GM21717 (cell line): ENCODE data around the gene ZC3H14.
A peak's percentile ranks its signal among the peaks of the same experiment; 100 is the strongest.

Experiments
- ATAC-seq: cut with Tn5 transposase; IDR thresholded peaks from one replicate; pipeline ENCODE4 v1.9.1; 2021; ENCODE audit warnings: mild to moderate bottlenecking, moderate library complexity; ENCODE audit not compliant: unreplicated experiment

The ZC3H14 gene

DNA sequence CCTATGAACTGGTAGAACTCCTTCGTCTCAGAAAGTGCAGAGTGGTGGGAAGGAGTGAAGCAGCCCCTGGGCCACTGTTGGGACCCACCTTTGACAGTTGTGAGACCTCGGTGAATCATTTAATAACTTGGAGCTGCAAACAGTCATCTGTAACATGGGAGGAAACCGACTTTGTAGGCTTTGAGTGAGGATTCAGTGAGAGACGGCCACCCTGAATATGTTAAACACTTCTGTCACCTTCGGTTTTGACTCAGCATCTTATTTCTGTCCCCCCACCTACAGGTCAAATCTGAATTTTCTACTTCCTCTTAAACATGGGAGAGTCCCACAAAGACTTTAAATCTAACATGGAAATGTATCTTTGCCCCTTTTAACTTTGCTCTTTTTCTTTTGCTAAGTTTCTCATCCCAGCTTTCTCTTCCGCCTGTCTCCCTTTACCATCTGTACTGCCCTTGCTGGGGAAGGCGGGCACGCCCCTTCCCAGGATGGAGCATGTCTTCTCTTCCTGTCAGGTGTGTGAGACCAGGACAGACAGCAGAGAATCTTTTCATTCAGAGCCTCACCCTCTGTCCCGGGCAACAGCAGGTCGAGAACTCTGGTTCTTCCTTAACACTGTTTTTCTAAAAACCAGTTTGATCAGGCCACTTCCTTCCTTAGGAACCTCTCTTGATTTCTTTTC lies 37.1 kb downstream of the ZC3H14 start:
- peak; percentile 95 for ATAC-seq

DNA sequence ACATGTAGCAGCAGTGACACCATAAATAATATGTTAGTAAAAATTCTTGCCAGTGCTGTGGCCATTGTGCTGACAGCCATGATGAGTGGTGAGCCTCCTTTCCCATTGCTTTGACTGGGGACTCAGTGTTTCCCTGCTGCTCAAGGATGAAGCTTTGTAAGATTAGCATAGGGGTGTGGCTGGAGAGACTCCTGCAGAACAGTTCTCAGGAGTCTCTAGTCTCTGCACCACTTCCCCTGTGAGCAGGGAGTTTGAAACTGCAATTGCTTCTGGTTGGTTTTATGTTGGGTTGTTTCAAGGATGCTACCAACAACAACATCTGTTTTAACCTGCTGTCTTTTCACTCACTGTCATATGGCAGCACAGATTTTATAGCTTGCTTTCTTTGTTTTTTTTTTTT lies 41.4 kb downstream of the ZC3H14 start:
- ATAC-seq, result no peak

DNA sequence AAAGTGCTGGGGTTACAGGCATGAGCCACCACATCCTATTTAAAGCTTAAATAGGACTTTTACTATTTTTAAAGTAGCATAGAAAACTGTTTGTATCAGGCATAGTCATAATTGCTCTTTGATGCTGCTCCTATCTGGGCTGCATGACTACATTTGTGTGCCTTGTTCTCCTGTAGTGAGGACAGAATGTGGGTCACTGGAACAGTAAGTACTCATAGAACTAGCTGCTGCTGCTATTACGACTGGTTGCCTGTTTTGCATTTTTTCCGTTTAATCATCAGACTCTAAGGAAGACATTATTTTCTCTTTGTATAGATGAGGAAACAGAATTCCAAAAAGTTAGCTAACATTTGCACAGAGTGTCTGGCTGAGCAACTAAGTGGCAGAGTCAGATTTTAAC lies 42.8 kb downstream of the ZC3H14 start:
- ATAC-seq, result no peak

DNA sequence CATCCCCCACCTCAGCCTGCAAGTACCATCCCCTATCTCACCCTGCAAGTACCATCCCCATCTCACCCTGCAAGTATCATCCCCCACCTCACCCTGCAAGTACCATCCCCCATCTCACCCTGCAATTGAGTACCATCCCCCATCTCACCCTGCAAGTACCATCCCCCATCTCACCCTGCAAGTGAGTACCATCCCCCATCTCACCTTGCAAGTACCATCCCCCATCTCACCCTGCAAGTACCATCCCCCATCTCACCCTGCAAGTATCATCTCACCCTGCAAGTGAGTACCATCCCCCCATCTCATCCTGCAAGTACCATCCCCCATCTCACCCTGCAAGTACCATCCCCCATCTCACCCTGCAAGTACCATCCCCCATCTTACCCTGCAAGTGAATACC lies 45.0 kb downstream of the ZC3H14 start:
- no peak for ATAC-seq

DNA sequence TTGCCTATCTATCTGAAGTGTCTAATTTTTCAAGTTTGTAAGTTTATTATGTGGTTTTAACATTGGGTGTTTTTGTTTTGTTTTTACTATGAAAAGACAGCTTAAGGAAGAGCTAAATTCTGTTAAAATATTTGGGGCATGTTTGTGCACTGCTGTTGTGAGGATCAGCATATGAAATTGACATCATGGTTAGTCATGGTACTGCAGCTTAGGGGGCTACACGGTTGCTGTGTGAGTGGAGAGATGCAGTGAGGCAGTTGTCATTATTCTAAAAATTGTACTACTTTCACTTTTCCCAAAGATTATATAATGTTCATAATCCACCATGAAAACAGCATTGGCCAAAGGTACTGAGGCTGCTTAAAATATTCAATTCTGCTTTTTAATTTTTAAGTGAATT lies 49.0 kb downstream of the ZC3H14 start:
- ATAC-seq, result no peak

DNA sequence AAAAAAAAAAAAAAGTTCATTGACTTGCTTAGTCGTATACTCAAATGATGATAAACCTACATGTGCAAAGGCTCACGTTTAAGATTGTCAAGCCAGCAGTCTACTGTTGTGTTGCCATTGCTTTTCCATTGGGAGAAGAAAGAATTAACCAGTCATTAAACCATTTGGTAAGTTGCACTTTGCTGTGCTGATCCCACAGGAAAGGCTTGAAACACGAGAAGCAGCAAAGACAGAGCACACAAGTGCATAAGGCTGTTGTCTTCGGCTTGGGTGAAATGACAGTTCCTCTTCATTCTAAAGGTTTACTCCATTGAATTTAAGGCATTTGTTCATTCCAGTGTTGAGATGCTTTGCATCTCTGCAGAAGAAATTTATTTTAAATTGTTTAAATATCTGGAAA lies 50.1 kb downstream of the ZC3H14 start:
- no peak for ATAC-seq

DNA sequence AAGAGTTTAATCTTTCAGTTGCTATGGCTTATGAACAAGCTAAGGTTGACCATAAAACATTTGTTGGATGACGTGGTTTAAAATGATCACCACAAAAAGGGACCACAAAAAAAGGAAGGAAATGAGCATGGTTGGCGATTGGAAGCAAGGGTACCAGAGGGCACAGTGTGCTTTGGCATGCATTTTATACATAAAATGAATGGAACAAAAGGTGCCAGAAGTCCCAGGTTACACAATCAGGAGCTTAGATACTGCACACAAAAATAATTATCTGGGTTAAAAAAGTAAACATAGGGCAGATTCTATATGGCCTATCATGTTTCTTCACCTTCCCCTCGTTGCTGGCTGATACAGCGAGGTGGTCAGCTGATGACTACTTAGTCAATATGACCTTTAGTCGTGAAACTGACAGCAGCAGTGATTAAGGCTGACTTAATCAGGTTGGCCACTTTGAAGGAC lies 50.7 kb downstream of the ZC3H14 start:
- no peak for ATAC-seq

DNA sequence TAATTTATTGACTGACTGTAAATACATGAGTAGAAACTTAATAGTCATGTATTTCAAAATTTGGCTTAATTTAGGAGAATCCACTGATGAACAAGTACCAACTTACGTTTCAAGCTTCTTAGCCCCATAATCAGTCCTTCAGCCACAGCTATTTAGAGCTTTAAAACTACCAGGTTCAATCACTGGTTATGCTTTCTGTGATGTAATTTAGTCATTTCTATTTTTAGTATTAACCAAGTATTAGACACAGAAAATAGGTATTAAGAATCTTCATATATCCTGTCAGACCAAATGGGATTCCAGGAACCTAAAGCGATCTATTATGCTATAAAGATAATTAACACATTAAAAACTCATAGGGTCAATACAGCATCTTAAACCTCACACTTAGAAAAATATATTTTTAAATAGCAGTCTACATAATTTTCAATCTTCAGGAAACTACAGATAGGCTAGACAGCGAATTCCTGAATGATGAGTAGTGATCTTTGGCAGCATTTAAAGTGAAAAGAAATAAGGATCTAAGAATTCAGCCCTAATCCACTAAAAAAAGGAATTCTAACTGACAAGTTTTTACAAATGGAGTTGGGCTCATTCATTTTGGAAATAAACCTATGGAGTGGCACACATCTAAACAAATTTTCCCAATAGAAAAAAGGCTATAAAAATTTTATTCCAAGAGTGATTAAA lies 51.5 kb downstream of the ZC3H14 start:
- no peak for ATAC-seq

DNA sequence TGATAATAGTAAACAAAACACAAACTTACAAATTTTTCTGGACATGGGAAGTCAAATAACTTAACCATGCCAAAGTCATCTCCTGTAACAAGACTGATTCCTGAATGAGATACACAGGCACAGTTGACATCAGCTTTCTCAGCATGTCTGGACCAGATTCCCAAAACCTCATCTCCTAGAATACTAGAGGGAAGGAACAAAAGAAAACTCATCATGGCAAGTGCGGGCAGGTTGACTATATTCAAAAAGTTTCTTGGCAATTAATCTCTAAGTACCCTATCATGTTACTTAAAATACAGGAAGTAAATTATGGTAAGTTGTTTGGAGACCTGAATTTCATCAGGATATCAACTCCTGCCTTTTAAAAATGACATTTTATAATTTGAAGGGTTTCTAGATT lies 53.9 kb downstream of the ZC3H14 start:
- ATAC-seq, result no peak

DNA sequence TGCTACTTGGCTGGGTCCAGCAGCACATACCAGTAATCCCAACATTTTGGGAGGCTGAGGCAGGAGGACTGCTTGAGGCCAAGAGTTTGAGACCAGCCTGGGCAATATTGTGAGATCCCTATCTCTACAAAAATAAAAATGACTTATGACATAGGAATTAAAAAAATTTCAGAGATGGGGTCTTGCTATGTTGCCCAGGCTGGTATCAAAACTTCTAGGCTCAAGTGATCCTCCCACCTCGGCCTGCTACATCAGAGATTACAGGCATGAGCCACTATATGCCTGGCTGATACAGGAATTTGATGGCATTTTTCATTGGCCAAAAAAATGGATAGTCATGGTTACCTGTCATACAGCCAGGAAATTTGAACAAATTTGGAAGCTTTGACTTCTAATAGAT lies 54.6 kb downstream of the ZC3H14 start:
- no peak for ATAC-seq

DNA sequence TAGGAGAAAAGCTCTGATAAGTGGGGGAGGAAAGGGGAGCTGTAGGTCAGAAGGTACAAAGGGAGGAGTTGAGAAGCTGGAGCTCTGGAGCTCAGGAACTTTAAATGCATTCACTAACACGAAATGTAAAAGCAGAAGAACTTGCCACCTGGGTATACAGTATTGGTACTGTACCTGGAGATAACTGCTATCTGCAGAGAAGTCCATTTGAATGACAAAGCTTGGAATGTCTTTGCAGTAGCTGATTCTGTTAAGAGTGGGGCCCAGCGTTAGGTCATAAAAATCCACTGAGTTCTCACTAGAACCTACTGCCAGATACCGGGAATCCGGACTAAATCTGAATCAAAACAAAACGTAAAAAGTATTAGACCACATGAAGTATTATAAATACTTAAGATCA lies 55.6 kb downstream of the ZC3H14 start:
- ATAC-seq, result no peak

DNA sequence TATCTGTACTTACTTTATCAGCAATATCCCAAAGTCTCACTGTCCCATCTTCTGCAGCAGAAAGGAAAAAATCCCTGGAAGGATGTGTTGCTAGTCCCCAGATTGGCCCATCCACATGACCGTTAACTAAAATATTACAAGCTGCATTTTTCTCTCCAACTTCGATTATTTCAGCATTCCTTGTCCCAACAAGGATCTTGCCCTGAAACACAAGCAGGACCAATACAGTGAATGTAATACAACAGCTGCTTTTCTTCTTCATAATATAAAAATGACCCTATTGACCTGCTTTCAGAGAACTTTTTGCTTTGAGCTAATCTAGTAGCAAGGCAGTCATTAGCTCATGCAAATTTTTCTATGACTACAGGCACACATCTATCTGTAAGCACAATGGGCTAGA lies 58.3 kb downstream of the ZC3H14 start:
- no peak for ATAC-seq

DNA sequence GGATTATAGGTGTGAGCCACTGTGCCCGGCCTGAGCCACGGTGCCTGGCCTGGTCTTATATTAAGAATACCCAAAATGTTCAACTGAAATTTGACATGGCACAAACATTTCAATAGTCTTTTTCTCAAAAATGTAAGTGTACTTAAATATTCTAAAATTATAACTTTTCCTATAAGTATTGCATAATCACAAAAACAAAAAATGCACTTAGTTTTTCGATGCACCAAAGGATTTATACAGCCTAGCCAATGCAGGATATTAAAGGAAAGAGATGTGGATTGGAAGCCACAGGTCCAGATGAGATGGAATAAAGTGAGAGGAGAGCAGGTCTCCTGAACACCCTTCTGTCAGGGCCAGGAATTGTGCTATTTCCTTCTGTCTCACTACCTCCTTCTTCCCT lies 62.8 kb downstream of the ZC3H14 start:
- no peak for ATAC-seq

DNA sequence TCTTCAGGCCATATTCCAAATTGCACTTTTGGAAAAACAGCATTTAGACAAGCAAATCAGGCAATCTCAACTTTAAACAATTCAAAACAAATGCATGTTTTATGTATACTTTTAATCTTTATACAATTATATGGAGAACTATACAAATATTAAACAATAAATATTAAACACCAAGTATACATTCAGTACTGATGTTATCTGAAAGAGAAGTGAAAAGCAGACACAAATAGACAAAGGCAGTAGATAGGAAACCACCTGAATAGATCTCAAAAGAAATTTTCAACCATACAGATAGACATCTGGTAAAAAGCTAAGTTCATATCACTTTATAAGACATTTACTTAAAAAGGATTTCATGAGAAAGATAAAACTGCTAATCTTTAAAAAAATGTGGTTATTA lies 65.2 kb downstream of the ZC3H14 start:
- ATAC-seq, result no peak

DNA sequence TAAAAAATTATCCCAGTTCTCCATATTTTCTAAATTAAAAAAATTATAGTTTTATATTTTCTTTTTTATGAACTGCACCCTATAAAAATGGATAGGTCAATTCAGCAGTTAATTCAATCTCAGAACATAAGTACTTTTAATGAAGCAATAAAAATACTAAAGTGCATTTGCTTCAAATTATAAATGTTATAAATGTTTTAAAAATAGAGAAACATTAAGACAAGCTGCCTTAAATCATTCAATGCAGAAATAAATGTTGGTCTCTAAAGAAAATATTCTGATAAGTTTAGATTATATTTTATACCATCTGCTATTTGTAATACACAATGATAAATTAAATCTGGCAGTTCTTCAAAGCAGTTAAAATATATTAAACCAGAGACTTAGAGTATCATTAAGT lies 65.6 kb downstream of the ZC3H14 start:
- ATAC-seq, result no peak

DNA sequence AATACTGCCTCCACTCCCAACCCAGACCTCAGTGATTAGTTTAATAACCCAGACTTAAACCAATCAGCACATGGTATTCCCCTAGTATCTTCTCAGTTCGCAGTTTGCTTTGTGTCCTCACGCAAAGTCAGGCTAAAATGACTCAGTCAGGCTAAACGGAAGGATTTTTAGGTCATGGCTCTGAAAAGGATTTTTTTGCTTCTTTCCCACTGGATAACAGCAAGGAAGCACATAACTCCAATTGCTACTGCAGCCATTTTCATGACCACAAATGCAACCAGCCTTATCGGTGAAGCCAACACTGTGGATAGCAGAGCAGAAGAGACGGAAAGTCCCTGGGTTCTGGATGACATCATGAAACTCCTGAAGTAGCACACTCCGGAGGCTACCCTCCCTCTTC lies 67.7 kb downstream of the ZC3H14 start:
- ATAC-seq, result no peak

DNA sequence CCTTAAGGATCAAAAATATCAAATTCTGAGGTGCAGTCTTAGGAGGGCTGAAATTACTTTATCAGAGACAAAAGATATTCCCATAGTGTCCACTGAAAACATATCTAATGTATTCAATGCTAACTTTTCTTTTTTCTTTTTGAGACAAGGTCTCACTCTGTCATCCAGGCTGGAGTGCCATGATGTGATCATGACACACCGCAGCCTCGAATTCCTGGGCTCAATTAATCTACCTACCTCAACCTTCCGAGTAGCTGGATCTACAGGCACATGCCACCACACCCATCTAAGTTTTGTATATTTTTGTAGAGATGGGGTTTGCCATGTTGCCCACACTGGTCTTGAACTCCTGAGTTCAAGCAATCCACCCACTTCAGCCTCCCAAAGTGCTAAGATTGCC lies 68.3 kb downstream of the ZC3H14 start:
- no peak for ATAC-seq

DNA sequence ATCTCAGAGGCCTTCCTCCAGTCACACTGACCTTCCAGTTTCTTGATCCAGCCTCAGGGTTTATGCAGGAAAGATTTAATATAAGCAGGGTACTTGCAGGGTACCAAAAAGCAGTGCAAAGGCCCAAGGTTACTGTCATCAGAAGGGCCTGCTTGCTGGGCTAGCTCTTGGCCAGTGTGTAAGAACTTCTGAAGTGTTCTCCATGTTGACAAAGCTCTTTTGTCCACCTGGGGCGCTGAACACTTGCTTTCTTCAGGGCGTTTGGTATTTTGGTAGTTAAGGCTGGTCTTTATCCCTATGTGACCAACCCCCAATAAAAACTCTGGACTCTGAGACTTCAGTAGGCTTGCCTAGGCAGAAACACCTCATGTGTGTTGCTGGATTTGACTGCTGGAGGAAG lies 69.7 kb downstream of the ZC3H14 start:
- ATAC-seq, result no peak

DNA sequence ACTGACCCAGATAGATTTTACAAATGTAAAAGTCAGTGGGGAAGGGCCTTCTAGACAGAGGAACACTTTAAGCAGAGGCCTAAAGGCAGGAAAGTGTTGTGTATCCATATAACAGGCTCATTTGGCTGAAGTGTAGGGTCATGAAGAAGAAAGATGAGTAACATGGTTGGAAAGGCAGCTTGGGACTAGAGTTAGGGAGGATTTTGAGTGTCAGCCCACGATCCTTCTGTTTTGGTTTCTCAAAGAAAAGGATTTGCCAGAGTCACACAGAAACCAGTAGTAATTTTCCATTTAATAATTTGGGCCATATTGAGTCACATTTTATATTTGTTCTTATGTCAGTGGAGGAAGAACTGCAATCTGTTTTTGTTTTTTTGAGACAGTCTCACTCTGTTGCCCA lies 76.4 kb downstream of the ZC3H14 start:
- no peak for ATAC-seq

DNA sequence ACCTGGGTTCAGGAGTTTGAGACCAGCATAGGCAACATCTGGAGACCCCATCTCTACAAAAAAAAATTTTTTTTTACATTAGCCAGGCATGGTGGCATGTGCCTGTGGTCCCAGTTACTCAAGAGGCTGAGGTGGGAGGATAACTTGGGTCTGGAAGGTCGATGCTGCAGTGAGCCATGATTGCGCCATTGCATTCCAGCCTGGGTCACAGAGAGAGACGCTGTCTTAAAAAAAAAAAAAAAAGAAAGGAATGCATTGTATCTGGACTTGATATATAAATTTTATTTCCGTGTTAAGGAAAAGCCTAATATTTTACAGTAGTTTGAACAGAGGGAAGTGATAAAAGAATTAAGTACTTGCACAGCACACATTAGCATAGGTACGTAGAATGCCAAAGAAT lies 97.2 kb downstream of the ZC3H14 start:
- no peak for ATAC-seq

DNA sequence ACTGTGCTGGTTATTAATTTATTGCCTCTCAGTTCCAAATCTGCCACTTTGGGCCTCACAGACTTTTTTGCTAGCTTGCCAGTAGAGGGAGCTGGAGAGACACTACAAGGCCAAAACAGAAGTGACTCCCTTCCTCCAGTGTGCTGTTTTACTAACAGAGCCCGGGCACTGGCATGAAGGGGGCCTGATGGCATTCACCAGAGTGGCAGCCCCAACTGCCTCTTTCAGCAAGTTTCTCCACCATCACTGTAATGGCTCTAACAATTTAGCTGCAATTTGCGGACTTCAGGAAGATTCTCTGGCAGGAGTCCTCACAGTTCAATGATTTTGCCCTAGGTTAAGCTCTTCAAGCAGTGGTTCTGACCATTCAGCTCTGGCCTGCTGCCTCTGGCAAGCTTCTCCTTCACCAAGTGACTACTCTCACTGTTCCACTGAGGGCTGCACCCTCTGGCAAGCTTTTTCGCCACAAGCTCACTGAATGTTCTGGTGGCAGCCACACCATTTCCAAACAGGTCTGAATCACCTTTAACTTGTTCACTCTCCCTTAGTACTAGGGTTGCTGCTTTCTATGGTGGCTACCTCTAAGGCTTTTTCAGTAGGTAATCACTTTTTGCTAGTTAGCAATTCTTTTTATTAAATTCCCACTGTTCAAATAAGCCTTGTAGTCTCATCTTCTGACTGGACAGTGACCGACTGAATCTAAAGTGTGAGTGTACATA lies 104.9 kb downstream of the ZC3H14 start:
- peak; percentile 86 for ATAC-seq

DNA sequence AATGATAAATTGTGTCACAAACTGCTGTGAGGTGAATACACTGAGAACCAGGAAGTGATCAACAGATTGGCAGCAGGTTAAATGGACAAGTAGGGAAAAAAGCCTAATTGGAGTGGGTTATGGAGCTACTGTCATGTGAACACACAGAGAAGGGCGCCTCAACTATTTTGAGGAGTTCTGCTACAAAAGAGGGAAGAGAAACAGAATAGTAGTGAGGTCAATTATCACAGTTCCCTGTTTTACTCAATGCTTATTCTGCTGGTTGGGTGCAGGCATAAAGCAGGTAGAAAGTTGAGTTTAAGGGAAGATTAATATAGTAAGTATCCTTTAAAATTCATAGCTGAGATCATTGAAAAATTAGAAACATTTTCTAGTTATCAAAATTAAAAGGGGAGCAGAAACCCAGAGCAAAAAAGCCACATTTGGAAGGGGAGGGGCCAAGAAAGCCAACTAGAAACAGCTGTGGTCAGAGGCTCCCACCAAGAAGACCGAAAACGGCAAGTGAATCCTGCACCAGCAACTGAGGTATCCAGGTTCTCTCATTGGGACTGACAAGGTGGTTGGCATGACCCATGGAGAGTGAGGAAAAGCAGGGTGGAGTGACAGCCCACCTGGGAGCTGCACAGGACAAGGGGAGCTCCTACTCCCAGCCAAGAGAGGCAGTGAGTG lies 105.7 kb downstream of the ZC3H14 start:
- peak; percentile 84 for ATAC-seq
